ENCODE measurements around the gene SPSB3. TPM values are rescaled to one million over a fixed set of nuclear protein-coding genes. Genes with fewer than 3 reads are reported as not detected.

Gene SPSB3
- total and polyA plus RNA-seq, 2 of the 13 experiments (the other 11 are each of a cell fraction or from before 2014, with no cell fraction given), result 13.2 to 21.9 TPM

GRCh38 chr16:1826691-1827573 lies 44.6 kb upstream of the SPSB3 start, which contains the start of the genes FAHD1 and HAGH (continued):
- TF ChIP-seq ZBTB44 (CRISPR knock-in tag; IDR thresholded peaks at IDR 0.05) (0 out of 2 replicates have a peak, but pooled peaks have one; percentile 27), ZNF850 (CRISPR knock-in tag; conservative IDR thresholded peaks at IDR 0.05) (no peak), CENPBD1 (CRISPR knock-in tag; IDR thresholded peaks at IDR 0.05; ENCODE audit: borderline replicate concordance, low read depth) (no peak), ZKSCAN1 (IDR thresholded peaks at IDR 0.05; ENCODE audit: low read length) (no peak), ZNF781 (CRISPR knock-in tag; IDR thresholded peaks at IDR 0.05; ENCODE audit: borderline replicate concordance, not compliant biosample characterization) (peak; percentile 93), CREB1 (IDR thresholded peaks at IDR 0.05) (peak; percentile 58), CREB1 (CRISPR knock-in tag; IDR thresholded peaks at IDR 0.05) (no peak), ATF1 (CRISPR knock-in tag; IDR thresholded peaks at IDR 0.05) (no peak), KDM2A (CRISPR knock-in tag; IDR thresholded peaks at IDR 0.05; ENCODE audit: borderline replicate concordance, low read depth) (peak; percentile 96), FIP1L1 (IDR thresholded peaks at IDR 0.05; ENCODE audit: borderline replicate concordance, insufficient read depth, low read depth, low read length) (0 out of 2 replicates have a peak, but pooled peaks have one; percentile 73), ETV6 (CRISPR knock-in tag; conservative IDR thresholded peaks at IDR 0.05) (0 out of 2 replicates have a peak, but pooled peaks have one; percentile 16), BORCS8-MEF2B (CRISPR knock-in tag; IDR thresholded peaks at IDR 0.05) (peak; percentile 79), DR1 (CRISPR knock-in tag; IDR thresholded peaks at IDR 0.05) (peak; percentile 89), ZNF44 (CRISPR knock-in tag; IDR thresholded peaks at IDR 0.05) (peak; percentile 84; the same call in 1 of the 2 replicates), FOXA3 (CRISPR knock-in tag; IDR thresholded peaks at IDR 0.05) (peak; percentile 45; the same call in 1 of the 2 replicates), GTF3A (CRISPR knock-in tag; conservative IDR thresholded peaks at IDR 0.05) (peak; percentile 40; the same call in 1 of the 2 replicates), ARID3A (IDR thresholded peaks at IDR 0.05; ENCODE audit: low read depth, low read length) (no peak), FOXO1 (CRISPR knock-in tag; IDR thresholded peaks at IDR 0.05) (no peak), ZNF354B (CRISPR knock-in tag; IDR thresholded peaks at IDR 0.05) (peak; percentile 99; the same call in 1 of the 2 replicates), CHD4 (IDR thresholded peaks at IDR 0.05; ENCODE audit: borderline replicate concordance, low read length) (no peak), TAF1 (CRISPR knock-in tag; IDR thresholded peaks at IDR 0.05) (peak; percentile 98), GPN1 (CRISPR knock-in tag; IDR thresholded peaks at IDR 0.05; ENCODE audit: borderline replicate concordance) (no peak), DDIT3 (CRISPR knock-in tag; IDR thresholded peaks at IDR 0.05) (no peak), POLR2G (IDR thresholded peaks at IDR 0.05; ENCODE audit: low read depth, low read length) (peak; percentile 93), ZBTB1 (CRISPR knock-in tag; IDR thresholded peaks at IDR 0.05; ENCODE audit: borderline replicate concordance) (no peak), SMAD3 (CRISPR knock-in tag; IDR thresholded peaks at IDR 0.05) (peak; percentile 86), SRSF1 (optimal IDR thresholded peaks at IDR 0.05; ENCODE audit: low read depth, low read length) (peak; percentile 30)

All from HepG2 (cell line).